GM23338 (cell line): Measurements from ENCODE around the gene IRAK1BP1.

ENCODE experiments used
- EZH2phosphoT487 ChIP-seq: fragments of 200-600 bp; sonication (generic); IDR thresholded peaks from one replicate; pipeline ENCODE4 v1.8.1; 2018; ENCODE audit warnings: antibody characterized with exemption; ENCODE audit not compliant: unreplicated experiment
- JUNB ChIP-seq: IDR thresholded peaks from one replicate; pipeline ENCODE4 v1.6.1; 2016; ENCODE audit warnings: antibody characterized with exemption; ENCODE audit not compliant: unreplicated experiment
- TF ChIP-seq, protein P1 (sequence below), 2 experiments: fragments of 200-600 bp in 1 of 2; sonication (generic) in 1 of 2; conservative IDR thresholded peaks; 2 replicates each; pipeline versions ENCODE4 v1.5.1 to v1.6.1; 2016 to 2017; ENCODE audit warnings: antibody characterized with exemption in 2 of 2, low read depth in 2 of 2, mild to moderate bottlenecking in 2 of 2, moderate library complexity in 1 of 2
- TF ChIP-seq, protein P2 (sequence below): IDR thresholded peaks from 2 replicates; pipeline ENCODE4 v1.6.1; 2016; ENCODE audit warnings: antibody characterized with exemption

DNA sequence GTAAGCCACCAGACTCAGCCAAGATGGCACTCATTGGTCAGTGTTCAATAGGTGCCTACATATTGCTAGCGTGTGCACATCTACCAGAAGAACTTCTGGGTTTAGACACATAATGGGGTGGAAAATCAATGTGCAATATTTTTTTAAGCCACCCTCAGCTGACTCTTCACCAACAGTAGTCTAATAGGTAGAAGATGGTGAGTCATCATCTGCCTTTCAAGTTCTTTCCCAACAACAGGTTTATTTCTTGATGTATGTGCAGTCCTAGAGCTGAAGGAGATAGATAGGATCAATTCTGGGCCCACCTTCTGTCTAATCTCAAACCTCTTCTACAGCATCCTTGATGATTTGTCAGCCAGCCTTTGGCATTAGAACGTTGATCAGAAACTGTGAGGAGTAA, 41.3 kb downstream of the IRAK1BP1 start:
- TF ChIP-seq, protein P1, sequence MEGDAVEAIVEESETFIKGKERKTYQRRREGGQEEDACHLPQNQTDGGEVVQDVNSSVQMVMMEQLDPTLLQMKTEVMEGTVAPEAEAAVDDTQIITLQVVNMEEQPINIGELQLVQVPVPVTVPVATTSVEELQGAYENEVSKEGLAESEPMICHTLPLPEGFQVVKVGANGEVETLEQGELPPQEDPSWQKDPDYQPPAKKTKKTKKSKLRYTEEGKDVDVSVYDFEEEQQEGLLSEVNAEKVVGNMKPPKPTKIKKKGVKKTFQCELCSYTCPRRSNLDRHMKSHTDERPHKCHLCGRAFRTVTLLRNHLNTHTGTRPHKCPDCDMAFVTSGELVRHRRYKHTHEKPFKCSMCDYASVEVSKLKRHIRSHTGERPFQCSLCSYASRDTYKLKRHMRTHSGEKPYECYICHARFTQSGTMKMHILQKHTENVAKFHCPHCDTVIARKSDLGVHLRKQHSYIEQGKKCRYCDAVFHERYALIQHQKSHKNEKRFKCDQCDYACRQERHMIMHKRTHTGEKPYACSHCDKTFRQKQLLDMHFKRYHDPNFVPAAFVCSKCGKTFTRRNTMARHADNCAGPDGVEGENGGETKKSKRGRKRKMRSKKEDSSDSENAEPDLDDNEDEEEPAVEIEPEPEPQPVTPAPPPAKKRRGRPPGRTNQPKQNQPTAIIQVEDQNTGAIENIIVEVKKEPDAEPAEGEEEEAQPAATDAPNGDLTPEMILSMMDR (conservative IDR thresholded peaks at IDR 0.05; ENCODE audit: low read depth in 2 of 2): no peak
- TF ChIP-seq, protein P2, sequence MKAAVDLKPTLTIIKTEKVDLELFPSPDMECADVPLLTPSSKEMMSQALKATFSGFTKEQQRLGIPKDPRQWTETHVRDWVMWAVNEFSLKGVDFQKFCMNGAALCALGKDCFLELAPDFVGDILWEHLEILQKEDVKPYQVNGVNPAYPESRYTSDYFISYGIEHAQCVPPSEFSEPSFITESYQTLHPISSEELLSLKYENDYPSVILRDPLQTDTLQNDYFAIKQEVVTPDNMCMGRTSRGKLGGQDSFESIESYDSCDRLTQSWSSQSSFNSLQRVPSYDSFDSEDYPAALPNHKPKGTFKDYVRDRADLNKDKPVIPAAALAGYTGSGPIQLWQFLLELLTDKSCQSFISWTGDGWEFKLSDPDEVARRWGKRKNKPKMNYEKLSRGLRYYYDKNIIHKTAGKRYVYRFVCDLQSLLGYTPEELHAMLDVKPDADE: no peak
- TF ChIP-seq EZH2phosphoT487 (no peak), JUNB (no peak)
